Mucosa of rectum (tissue), 2 donors: ENCODE results near the gene LNPK.
"Not testable (repeated sequence)": the region's sequence is repeated elsewhere in the genome, so short reads cannot be mapped to it uniquely, and the experiment has no call there.

ENCODE experiments used
- H3K27ac ChIP-seq, 2 donors: one replicate each; pipeline ENCODE4 v1.7.0; 2013; ENCODE audit warnings: inconsistent platforms in 2 of 2, low read depth in 2 of 2, low read length in 2 of 2
- H3K27me3 ChIP-seq, 2 donors: one replicate each; pipeline ENCODE4 v1.7.0; 2013; ENCODE audit warnings: low read length in 2 of 2; ENCODE audit not compliant: control insufficient read depth in 2 of 2, insufficient read depth in 2 of 2
- H3K36me3 ChIP-seq, 2 donors: one replicate each; pipeline ENCODE4 v1.7.0; 2013; ENCODE audit warnings: low read length in 2 of 2; ENCODE audit not compliant: control insufficient read depth in 2 of 2, insufficient read depth in 2 of 2
- H3K4me1 ChIP-seq, 2 donors: one replicate each; pipeline ENCODE4 v1.7.0; 2013; ENCODE audit warnings: low read length in 2 of 2, mild to moderate bottlenecking in 1 of 2; ENCODE audit not compliant: control insufficient read depth in 2 of 2, insufficient read depth in 2 of 2
- H3K4me3 ChIP-seq, 2 donors: one replicate each; pipeline ENCODE4 v1.7.0; 2013; ENCODE audit warnings: low read length in 2 of 2
- H3K9ac ChIP-seq, 2 donors: one replicate each; pipeline ENCODE4 v1.7.0; 2013; ENCODE audit warnings: low read length in 2 of 2, low read depth in 1 of 2, mild to moderate bottlenecking in 1 of 2
- H3K9me3 ChIP-seq, 2 donors: one replicate each; pipeline ENCODE4 v1.7.0; 2013; ENCODE audit warnings: low read length in 2 of 2; ENCODE audit not compliant: control insufficient read depth in 2 of 2
- donor health status: healthy.
- donor health status: Normal muscosa, but diverticular disease.

The LNPK gene

DNA sequence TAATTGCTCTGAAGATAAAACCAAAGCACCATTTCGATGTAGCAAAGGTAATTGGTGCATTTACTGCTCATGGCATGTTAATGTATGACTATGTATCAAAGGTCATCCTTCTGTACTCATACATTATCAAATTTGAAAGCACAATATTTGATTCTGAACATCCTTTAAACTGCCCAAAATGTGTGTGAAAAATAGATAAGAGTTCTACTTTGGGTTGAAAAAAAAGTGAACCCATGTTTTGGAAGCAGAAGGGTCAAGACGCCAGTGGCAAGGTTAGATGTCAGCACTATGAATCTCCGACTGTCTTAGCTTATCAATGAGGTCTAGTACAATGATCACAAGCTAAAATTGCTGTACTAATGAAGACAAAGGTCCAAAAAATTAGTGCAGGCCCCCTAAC is 83.1 kb downstream of the LNPK start:
- no peaks in the 10 kb centered on the region for H3K27me3 ChIP-seq
- no peak overlapping the region for H3K4me3 ChIP-seq
- H3K27ac ChIP-seq: no peak overlapping the region
- no peaks in the 10 kb centered on the region for H3K9me3 ChIP-seq
- no peak overlapping the region for H3K9ac ChIP-seq
- no peaks in the 10 kb centered on the region for H3K4me1 ChIP-seq
- no peaks in the 10 kb centered on the region for H3K36me3 ChIP-seq

DNA sequence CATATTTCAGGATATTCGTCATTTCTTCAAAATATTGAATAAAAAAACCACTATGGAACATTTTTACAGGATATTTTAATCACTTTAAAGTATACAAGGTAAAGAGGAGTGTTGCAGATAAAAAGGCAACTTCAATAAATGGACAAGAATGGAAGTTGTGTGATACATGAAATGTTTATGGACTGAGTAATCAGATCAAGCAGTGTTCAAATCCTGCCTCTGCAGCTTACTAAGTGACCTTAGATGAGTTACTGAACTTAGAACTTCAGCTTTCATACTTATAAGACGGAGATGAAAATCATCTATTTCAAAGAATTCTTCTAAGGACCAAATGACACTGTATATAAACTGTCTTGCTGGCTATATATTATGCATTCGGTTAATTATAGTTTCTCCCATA is 87.2 kb downstream of the LNPK start:
- Histone ChIP-seq H3K4me1 (no peaks in the 10 kb centered on the region), H3K9me3 (no peaks in the 10 kb centered on the region), H3K9ac (no peak overlapping the region), H3K36me3 (no peaks in the 10 kb centered on the region), H3K27me3 (no peaks in the 10 kb centered on the region), H3K4me3 (no peak overlapping the region), H3K27ac (no peak overlapping the region)

DNA sequence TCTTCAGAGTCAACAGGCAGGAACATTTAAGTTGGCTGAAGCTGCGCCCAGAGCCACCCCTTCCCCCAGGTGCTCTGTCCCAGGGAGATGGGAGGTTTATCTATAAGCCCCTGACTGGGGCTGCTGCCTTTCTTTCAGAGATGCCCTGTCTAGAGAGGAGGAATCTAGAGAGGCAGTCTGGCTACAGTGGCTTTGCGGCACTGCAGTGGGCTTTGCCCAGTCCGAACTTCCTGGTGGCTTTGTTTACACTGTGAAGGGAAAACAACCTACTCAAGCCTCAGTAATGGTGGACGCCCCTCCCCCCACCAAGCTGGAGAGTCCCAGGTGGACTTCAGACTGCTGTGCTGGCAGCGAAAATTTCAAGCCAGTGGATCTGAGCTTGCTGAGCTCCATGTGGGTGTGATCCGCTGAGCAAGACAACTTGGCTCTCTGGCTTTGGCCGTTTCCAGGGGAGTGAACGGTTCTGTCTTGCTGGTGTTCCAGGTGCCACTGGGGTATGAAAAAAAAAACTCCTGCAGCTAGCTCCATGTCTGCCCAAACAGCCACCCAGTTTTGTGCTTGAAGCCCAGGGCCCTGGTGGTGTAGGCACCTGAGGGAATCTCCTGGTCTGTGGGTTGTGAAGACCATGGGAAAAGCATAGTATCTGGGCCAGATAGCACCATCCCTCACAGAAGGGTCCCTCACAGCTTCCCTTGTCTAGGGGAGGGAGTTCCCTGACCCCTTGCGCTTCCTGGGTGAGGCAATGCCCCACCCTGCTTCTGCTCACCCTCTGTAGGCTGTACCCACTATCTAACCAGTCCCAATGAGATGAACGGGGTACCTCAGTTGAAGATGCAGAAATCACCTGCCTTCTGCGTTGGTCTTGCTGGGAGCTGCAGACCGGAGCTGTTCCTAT is 88.0 kb downstream of the LNPK start:
- not testable (repeated sequence) for H3K9me3 ChIP-seq, H3K9ac ChIP-seq, H3K27me3 ChIP-seq, H3K4me3 ChIP-seq, H3K4me1 ChIP-seq, H3K36me3 ChIP-seq, H3K27ac ChIP-seq

DNA sequence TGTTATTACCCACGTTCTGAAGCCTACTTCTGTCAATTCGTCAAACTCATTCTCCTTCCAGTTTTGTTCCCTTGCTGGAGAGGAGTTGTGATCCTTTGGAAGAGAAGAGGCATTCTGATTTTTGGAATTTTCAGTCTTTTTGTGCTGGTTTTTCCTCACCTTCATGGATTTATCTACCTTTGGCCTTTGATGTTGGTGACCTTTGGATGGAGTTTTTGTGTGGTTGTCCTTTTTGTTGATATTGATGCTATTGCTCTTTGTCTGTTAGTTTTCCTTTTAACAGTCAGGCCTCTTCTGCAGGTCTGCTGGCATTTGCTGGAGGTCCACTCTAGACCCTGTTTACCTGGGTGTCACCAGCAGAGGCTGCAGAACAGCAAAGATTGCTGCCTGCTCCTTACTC is 88.8 kb downstream of the LNPK start:
- not testable (repeated sequence) for H3K36me3 ChIP-seq, H3K27me3 ChIP-seq, H3K9ac ChIP-seq, H3K27ac ChIP-seq, H3K9me3 ChIP-seq, H3K4me1 ChIP-seq, H3K4me3 ChIP-seq

DNA sequence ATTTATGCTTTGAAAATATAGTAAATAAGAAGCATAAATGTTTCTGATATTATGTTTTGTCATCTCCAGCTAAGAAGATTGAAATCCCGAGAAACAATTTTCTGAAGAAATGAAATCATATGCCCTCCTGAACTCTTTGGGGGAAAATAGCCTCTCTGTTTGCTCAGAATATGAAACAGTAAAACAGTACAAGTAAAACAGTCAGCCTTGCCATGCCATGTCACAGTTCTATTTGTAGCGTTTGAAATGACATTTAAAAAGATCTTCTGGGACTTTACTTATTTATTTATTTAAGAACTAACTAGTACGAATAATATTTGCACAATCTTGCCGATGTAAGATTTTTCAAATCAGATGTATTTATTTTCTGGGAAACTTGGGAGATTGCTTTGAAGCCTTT is 98.0 kb downstream of the LNPK start:
- no peaks in the 10 kb centered on the region for H3K4me1 ChIP-seq
- H3K9ac ChIP-seq: no peak overlapping the region

DNA sequence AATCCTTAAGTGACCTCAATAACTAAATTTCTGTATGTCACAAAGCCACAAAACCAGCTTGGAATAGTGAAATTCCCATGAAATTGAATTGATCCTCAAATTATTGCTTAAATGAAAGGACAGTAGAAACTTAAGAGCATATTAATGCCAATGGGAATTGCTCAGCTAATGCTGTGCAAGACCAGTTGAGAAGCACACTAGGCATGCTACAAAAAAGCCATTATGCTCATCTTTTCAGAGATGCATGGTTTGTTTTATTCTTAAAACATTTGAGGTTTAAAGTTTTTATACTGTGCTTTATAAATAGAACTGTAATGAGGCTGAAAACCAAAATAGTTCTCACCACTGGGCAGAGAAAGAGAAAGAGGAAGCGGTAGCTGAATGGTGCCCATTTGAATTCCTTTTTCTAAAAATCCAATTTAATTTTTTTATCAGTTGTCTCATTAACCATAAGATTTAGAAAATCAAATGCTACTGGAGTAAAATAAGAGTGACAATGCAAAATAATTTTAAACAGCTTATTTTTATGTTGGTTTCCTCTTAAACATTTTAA is 98.6 kb downstream of the LNPK start:
- Histone ChIP-seq H3K27me3 (no peaks in the 10 kb centered on the region), H3K9me3 (no peaks in the 10 kb centered on the region), H3K36me3 (no peaks in the 10 kb centered on the region), H3K9ac (no peak overlapping the region), H3K4me1 (no peaks in the 10 kb centered on the region), H3K27ac (no peak overlapping the region), H3K4me3 (no peak overlapping the region)

More for the DNA sequence above, 98.0 kb downstream of the LNPK start:
- Histone ChIP-seq H3K36me3 (no peaks in the 10 kb centered on the region), H3K4me3 (no peak overlapping the region), H3K27ac (no peak overlapping the region), H3K9me3 (no peaks in the 10 kb centered on the region), H3K27me3 (no peaks in the 10 kb centered on the region)

DNA sequence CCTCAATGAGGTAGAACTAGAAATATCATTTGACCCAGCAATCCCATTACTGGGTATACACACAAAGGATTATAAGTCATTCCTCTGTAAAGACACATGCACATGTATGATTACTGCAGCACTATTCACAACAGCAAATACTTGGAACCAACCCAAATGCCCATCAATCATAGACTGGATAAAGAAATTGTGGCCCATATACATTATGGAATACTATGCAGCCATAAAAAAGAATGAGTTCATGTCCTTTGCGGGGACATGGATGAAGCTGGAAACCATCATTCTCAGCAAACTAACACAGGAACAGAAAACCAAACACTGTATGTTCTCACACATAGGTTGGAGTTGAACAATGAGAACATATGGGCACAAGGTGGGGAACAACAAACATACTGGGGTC is 106.1 kb downstream of the LNPK start:
- H3K27me3 ChIP-seq, H3K27ac ChIP-seq, H3K4me1 ChIP-seq, H3K9ac ChIP-seq, H3K4me3 ChIP-seq, H3K36me3 ChIP-seq, H3K9me3 ChIP-seq: not testable (repeated sequence)

DNA sequence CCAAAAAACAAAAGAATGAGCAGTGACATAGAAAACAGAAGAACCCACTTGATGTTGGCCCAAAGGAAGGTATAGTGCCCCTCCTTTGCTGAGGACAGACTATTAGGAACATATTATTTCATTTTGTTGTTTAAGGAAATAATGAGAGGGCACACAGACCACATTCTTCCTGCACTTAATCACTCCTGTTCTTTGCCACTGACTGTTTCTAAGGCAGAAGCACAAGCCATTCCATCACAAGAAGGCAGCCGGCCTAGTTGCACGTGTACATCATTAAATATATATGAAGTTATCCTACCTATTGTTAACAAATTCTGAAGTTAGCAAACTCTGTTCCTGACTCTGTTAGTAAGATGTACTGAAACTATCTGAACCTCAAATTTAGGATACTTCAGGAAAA is 110.0 kb downstream of the LNPK start:
- H3K27ac ChIP-seq: no peak overlapping the region

DNA sequence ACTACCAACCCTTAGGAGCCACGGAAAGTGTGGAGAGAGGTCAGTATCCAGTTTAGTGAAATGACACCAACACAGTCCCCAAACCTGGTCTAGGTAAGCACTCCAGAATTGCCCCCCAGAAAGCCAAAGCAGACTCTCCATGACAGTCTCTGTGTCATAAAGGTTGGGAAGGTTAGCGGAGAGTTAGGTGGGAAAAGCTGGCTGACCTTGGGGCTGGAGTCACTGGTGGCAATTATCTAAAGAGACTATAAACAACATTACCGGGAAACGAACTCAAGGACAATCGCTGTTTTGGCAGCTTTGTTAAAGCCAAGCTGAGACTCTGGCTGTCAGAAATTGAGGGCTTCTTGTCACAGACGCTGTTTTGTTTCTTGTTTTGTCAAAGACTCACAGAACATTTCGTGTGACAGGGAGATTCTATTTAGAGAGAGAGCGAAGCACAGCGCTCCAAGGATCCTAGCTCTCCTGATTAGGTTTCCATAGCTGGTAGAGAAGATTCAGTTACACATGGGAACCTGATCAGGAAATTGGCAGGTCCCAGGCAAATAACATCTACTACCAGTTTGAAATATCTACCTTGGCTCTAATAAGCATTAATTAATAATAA is 111.3 kb downstream of the LNPK start:
- Histone ChIP-seq H3K4me1 (no peaks in the 10 kb centered on the region), H3K9me3 (no peaks in the 10 kb centered on the region), H3K4me3 (no peak overlapping the region), H3K36me3 (no peaks in the 10 kb centered on the region), H3K9ac (no peak overlapping the region), H3K27ac (no peak overlapping the region), H3K27me3 (no peaks in the 10 kb centered on the region)

More for the DNA sequence above, 110.0 kb downstream of the LNPK start:
- H3K4me1 ChIP-seq: no peaks in the 10 kb centered on the region
- H3K9ac ChIP-seq: no peak overlapping the region
- no peaks in the 10 kb centered on the region for H3K36me3 ChIP-seq
- no peaks in the 10 kb centered on the region for H3K9me3 ChIP-seq
- no peaks in the 10 kb centered on the region for H3K27me3 ChIP-seq
- H3K4me3 ChIP-seq: no peak overlapping the region

DNA sequence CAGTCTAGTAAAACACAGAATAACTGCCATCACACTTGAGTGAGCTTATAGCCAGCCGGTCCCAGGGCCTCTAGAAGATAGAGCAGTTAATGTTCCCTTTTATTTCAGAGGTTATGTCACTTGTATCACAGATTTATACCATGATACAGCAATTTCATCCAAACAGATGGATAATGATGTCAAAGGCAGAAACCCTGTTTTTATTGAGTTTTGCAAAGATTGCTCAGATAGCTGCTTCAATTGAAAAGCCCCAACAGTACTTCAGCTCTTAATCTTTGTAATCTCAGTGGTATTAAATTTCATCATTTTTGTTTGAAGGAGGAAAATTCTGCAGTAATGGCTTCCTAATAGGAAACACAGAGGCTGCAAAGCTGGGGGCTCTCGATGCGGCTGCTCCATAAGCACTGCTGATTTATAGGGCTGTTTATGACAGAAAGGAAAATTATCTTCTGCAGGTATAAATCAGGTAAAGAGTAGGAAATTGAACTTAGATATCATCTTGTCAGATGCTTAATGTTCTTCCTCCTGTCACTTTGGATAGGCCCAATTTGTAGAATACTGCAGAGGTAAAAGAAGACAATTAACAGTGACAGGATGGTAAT is 112.3 kb downstream of the LNPK start:
- Histone ChIP-seq H3K36me3 (no peaks in the 10 kb centered on the region), H3K9me3 (no peaks in the 10 kb centered on the region), H3K27ac (no peak overlapping the region)

More for the DNA sequence above, 112.3 kb downstream of the LNPK start:
- Histone ChIP-seq H3K4me1 (no peaks in the 10 kb centered on the region), H3K4me3 (no peak overlapping the region), H3K27me3 (no peaks in the 10 kb centered on the region), H3K9ac (no peak overlapping the region)
